HG02970 (cell line): ENCODE measurements around the gene NPHS1.

ENCODE experiments used
- ATAC-seq: cut with Tn5 transposase; IDR thresholded peaks from one replicate; pipeline ENCODE4 v1.9.1; 2021; ENCODE audit warnings: mild to moderate bottlenecking, moderate library complexity, moderate number of reproducible peaks; ENCODE audit not compliant: unreplicated experiment, low FRiP score

The NPHS1 gene

DNA sequence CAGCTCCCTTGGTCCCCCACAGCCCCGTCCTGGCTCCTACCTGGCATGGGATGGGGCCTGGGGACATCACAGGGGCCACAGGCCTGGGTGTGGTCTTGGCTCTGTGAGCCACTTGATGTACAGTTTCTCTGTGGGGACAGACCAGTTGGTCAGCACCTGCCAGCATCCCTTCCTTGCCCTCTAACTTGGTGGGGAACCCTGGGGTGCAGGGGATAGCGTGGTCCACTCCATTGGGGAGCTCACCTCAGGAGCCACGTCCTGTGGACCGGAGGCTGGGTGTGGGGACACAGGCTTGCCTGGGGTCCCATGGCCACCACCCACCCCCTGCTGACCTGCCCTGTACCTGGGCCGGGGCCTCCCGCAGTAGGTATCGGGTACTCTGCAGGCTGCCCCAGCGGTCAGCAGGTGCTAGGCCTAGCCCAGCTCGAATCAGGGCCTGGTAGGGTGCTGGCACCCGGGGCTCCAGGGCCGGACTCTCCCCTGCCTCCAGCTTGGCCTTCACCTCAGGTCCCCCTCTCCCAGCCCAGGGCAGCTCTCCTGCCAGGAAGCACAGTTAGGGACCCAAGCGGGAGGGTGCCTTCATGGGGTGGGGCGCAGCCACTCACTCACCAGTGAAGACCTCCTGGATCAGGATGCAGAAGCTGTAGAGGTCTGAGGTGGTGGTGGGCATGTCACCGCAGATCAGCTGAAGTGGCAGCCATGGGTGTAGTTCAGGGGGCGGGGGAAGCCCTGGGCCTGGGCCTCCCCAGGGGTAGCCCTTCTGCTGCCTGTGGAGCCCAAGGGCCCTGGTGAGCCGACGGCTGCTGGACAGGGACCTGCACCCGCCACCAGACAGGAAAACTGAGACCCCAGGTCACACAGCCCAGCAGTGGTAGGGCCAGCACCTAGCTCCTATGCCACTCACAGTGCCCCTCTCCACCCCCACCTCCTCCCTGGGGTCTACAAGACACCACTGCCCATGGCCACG, 62.0 kb downstream of the NPHS1 start:
- ATAC-seq = no peak

DNA sequence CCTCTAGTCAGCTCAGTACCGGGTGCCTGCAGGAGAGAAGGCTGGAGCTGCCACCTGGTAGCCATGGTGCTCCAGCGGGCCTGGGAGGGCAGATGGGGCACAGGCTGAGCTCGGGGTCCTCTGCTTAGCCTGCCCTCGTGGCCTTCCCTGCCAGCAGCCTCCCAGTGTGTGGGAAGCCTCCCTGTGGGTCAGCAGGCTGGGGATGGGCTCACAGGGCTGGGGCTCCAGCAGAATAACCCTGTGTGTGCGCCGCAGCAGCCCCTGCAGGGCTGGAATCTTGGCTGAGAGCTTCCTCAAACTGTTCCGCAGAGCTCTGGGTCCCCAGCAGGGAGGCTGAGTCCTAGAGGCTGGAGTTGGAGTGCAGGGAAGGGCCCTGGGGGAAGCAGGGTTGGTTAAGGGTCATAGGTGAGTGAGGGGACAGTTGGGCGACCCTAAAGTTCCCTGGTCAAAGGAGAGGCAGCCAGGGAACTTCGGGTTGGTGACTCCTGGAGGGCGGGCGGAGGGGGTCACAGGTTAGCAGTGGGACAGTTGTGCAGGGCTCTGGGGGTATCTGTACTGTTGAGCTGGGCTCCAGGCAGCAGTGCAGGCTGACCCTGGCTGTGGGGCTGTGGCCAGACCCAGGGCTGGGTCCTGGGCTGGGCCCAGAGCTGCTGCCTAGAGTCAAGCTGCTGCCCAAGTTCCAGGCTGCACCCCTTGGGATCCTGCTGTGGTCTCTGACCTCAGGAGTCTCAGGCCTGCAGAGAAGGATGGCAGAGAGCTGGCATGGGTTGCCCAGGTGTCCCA, 62.9 kb downstream of the NPHS1 start:
- ATAC-seq = no peak

DNA sequence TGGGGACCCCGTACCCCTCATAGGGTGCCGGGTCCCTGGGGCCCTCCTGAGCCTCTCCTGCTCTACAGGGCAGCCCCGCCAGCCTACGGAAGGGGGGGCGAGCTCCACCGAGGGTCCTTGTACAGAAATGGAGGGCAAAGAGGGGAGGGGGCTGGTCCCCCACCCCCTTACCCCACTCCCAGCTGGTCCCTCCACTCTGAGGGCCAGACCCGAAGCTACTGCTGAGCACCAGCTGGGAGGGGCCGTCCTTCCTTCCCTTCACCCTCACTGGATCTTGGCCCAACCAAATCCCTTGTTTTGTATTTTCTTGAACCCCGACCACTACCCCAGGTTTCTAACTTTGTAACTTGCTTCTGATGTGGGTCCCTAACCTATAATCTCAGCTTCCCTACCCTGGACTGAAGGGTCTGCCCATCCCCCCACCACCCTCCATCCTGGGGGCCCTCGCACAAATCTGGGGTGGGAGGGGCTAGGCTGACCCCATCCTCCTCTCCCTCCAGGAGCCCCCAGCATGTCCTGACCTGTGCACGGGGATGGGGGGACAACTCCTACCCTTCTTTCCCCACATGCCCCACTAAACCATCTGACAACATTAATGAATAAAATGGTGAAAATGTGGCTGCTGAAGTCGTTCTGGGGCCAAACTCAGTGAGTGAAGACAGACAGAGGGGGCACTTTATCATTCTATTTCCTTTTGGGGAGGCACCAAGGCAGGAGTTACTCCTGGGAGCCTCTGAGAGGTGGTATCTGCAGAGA, 63.9 kb downstream of the NPHS1 start:
- no peak for ATAC-seq

DNA sequence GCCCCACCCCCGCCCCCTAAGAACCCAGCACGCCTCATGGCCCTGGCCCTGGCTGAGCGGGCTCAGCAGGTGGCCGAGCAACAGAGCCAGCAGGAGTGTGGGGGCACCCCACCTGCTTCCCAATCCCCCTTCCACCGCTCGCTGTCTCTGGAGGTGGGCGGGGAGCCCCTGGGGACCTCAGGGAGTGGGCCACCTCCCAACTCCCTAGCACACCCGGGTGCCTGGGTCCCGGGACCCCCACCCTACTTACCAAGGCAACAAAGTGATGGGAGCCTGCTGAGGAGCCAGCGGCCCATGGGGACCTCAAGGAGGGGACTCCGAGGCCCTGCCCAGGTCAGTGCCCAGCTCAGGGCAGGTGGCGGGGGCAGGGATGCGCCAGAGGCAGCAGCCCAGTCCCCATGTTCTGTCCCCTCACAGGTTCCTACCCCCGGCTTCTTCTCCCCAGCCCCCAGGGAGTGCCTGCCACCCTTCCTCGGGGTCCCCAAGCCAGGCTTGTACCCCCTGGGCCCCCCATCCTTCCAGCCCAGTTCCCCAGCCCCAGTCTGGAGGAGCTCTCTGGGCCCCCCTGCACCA, 65.0 kb downstream of the NPHS1 start:
- no peak for ATAC-seq

DNA sequence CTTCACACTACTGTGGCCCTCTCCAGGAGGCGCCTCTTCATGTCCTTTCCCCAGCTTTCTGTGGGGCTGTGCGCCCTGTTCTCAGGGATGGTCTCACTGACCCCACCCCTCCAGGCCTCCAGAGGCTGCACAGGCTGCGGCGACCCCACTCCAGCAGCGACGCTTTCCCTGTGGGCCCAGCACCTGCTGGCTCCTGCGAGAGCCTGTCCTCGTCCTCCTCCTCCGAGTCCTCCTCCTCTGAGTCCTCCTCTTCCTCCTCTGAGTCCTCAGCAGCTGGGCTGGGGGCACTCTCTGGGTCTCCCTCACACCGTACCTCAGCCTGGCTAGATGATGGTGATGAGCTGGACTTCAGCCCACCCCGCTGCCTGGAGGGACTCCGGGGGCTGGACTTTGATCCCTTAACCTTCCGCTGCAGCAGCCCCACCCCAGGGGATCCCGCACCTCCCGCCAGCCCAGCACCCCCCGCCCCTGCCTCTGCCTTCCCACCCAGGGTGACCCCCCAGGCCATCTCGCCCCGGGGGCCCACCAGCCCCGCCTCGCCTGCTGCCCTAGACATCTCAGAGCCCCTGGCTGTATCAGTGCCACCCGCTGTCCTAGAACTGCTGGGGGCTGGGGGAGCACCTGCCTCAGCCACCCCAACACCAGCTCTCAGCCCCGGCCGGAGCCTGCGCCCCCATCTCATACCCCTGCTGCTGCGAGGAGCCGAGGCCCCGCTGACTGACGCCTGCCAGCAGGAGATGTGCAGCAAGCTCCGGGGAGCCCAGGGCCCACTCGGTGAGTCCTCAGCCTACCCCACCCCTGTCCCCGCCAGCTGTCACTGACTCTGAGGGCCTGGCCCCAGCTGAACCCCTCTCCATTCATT, 65.8 kb downstream of the NPHS1 start:
- no peak for ATAC-seq

DNA sequence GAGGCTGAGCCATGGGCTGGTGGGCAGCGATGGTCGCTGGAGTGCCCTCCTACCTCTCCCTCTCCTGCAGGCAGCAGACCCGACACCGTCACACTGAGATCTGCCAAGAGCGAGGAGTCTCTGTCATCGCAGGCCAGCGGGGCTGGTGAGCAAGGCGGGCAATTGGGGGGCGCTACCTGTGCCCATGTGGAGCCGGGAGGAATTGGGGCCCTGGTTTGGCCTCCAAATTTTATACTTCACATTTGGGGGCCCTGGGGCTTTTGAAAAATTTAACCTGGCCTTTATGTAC, 67.0 kb downstream of the NPHS1 start:
- no peak for ATAC-seq

DNA sequence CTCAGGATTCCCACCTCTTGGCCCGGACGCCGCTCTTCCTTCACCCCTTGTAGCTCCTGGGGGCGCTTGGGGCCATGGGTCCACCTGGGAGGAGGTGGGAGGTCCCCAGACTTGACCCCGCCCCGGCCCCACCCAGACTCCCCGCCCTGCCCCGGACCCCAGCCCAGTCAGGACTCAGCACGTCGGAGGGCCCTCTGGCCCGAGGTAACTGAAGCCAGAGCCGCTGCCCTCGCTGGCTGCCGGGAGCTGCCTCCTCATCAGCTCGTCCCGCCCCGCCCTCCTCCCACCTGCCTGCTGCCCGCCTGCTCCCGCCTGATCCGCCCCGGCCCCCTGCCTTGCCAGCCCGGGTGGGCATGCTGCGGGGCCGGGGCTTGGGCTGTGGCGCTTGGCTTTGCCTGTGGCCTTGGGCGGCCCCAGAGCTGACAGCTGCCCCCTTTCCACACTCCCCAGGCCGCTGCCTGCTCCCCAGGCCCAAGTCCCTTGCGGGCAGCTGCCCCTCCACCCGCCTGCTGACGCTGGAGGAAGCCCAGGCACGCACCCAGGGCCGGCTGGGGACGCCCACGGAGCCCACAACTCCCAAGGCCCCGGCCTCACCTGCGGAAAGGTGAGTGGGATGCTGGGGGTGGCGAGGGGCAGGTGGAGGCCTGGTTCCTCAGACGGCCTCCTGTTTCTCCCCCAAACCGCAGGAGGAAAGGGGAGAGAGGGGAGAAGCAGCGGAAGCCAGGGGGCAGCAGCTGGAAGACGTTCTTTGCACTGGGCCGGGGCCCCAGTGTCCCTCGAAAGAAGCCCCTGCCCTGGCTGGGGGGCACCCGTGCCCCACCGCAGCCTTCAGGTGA, 67.6 kb downstream of the NPHS1 start:
- ATAC-seq = no peak

DNA sequence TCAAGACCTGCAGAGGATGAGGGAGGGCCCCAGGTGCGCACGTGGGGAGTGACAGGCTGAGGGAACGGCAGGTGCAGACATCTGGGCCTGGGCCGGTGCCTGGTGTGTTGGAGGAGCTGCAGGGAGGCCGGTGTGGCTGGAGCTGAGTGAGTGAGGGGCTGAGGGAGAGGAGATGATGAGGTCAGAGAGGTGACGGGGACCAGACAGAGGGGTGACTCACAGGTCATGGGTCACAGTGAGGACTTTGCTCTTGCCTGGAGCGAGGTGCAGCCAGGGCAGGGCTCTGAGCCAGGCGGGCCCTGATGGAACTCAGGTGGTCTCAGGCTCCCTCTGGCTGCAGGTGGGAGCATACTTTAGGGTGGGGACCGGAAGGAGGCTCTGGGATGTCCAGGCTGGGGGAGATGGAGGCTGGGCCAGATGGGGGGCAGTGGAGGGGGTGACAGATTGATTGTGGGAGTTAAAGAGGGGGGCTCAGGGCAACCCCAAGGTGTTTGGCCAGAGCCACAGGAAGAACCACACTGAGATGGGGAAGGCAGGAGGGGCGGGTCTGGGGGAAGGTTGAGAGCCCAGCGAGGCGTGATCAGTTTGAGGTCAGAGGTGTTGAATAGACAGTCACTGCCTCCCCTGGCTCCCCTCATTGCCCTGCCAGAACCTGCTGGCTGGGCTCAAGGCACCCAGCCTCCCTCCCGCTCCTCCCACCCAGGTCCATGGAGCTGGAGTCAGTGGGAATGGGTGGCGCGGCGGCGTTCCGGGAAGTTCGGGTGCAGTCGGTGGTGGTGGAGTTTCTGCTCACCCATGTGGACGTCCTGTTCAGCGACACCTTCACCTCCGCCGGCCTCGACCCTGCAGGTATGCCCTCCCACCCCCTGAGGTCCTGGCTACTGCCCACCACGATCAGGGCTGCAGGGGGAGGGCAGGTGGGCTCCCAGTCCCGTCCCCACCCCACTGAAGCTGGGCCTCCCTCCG, 68.6 kb downstream of the NPHS1 start:
- no peak for ATAC-seq

DNA sequence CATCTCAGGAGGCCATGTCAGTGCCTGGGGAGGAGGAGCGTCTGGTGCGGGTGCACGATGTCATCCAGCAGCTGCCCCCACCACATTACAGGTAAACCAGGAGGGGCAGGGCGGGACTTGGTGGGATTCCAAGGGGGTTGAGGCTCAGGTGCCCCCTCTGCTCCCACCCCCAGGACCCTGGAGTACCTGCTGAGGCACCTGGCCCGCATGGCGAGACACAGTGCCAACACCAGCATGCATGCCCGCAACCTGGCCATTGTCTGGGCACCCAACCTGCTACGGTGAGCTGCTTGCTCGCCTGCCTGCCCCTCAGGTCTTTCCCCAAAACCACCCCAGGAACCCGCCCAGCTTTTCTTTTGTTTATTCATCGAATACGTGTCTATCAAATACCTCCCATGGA, 69.7 kb downstream of the NPHS1 start:
- ATAC-seq = no peak

DNA sequence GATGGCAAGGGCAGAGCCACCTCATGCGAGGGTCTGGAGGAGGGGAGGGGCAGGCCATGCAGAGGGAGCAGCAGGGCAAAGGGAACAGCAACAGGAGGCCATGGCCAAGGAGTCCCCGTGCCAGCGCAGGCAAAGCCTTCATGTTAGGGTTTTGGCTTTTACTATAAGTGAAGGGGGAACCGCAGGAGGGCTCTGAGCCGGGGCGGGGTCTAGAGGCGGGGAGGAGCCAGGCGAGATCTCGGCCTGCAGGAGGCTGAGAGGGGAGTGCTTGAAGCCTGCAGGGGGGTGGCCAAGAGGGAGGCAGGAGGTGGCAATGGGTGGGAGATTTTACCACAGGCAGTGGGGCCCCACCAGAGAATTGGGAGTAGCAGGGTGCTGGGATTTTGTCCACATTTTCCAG, 70.7 kb downstream of the NPHS1 start:
- ATAC-seq = no peak

DNA sequence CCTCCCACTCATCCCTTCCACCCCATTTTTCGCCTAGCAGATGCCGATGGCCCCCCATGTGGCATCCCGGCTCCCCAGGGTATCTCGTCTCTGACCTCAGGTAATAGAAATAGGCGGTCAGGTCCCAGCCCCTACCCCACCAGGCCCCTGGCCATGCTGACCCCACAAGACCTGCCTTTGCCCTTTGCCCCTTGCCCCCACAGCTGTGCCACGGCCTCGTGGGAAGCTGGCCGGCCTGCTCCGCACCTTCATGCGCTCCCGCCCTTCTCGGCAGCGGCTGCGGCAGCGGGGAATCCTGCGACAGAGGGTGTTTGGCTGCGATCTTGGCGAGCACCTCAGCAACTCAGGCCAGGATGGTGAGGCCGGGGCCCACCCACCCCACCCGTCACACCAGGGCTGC, 71.6 kb downstream of the NPHS1 start:
- no peak for ATAC-seq

DNA sequence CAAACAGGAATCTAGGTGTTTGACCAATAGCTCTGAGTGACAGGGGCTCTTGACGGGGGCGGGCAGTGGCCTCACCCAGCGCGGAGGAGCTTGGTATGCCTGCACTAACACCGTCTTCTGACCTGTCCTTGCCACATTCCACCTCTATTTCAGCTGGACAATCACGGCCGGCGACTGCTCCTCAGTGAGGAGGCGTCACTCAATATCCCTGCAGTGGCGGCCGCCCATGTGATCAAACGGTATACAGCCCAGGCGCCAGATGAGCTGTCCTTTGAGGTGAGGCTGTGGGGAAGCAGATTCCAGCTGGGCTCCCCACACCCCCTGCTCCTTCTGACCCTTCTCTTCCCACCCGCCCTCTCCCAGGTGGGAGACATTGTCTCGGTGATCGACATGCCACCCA, 72.2 kb downstream of the NPHS1 start:
- ATAC-seq = no peak

DNA sequence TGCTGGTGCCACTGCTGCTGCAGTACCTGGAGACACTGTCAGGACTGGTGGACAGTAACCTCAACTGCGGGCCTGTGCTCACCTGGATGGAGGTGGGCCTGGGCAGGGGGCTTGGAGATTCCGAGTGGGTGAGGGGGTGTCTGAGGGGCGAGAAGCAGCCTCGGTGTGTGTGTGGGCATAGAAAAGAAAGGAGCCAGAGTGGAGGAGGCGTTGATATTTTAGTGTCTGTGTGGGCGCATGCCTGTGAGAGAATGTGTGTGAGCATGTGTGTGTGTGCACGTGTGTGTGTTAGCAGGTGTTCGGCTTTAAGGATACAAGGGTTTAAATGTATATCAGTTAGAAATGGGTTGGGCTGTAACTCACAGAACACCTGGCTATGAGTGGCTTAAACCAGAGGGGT, 73.3 kb downstream of the NPHS1 start:
- ATAC-seq = no peak

DNA sequence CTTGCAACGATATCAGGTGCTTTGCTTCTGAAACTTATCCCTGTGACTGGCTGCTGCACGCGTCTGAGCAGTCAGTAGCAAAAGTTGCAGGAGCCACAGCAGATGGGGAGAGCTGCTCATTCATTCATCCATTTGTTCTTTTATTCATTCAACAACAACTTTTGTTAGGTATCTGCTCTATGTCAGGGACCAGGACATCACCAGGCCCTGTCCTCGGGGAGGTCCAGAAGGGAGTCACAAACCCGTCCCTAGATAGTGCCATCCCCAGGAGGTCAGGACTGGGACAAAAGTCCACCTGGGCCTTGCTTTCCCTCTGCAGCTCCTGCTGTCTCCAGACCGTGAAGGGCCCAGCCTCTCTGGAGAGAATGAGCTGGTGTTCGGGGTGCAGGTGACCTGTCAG, 74.3 kb downstream of the NPHS1 start:
- ATAC-seq = no peak

DNA sequence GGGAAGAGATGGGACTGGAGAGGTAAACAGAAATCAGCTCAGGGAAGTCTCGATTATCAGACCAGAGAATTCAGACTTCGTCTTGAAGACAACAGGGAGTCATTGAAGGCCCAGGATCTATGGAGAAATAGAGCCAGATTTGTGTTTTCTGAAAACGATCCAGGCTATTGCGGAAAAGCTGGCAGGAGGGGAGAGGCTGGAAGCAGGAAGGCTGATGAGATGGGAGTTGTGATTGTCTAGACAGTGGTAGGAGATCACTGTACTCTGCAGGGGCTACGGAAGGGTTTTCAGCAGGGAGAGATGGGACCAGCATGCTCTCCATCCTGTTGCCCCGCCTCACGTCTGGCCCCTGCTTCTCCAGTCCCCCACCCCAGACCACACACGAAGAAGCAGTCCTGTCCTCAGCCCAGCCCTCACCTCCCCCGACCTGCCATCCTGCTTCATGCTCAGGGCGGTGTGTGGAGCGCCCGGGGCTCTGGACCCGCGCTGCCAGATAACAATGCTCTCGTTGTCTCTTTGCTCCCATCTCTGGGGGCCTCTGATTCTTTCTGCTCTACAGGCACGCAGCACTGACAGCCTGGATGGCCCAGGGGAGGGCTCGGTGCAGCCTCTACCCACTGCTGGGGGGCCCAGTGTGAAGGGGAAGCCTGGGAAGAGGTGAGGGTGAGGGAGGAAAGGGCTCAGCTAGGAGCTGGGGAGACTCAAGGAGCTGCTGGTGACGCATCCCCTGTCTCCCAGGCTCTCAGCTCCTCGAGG, 75.0 kb downstream of the NPHS1 start:
- ATAC-seq = no peak

DNA sequence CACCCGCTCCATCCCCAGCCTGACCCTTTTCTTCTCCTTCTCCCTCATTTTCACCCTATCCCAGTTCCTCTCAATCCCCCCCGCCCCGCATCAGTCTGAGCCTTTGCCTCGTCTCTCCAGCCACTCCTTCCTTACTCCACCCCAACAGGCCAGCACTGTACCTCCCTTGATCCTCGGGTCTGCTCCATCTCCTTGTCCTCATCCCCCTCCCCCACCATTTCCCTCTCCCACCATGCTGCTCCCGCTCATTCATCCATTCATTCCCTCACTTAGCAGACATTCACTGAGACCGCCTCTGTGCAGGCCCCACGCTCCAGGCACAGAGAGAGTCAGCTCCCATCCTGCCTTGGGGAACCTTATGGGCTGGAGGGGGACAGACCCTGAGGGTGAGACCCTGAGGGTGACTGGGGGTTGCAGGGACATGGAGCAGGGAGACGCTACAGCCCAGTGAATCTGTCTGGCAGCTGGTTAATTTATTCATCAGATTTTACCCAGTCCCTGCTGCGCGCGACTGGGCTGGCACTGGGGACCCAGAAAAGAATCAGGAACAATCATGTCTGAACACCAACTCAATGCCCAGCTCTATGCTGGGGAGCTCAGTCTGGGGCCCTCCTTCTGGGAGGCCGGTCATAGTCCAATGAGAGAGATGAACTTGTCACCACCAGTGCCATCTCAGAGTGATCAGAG, 76.1 kb downstream of the NPHS1 start:
- ATAC-seq = no peak
